Brain microvascular endothelial cell (primary cell): ENCODE data around the gene AGBL4.

Experiments
- DNase-seq: peaks from one replicate; pipeline ENCODE4 v3.0.0-alpha.2; 2020
- H3K27ac ChIP-seq: fragments of 250-450 bp; sonication (Bioruptor Pico); 2 replicates; pipeline ENCODE4 v1.5.1; 2020; ENCODE audit warnings: mild to moderate bottlenecking, moderate library complexity
- H3K27me3 ChIP-seq: fragments of 250-450 bp; sonication (Bioruptor Pico); replicated peaks from 2 replicates; pipeline ENCODE4 v1.5.1; 2020; ENCODE audit warnings: mild to moderate bottlenecking
- H3K36me3 ChIP-seq: fragments of 250-450 bp; sonication (Bioruptor Pico); replicated peaks from 2 replicates; pipeline ENCODE4 v1.5.1; 2020; ENCODE audit warnings: mild to moderate bottlenecking
- H3K4me3 ChIP-seq: 2 replicates; pipeline ENCODE4 v1.5.1; 2011; ENCODE audit warnings: low read depth, mild to moderate bottlenecking, control low read depth, low read length, moderate library complexity
- CTCF ChIP-seq: IDR thresholded peaks from 2 replicates; pipeline ENCODE4 v1.5.1; 2011; ENCODE audit warnings: low read depth, mild to moderate bottlenecking, moderate library complexity, low read length, control low read depth, inconsistent platforms; ENCODE audit errors: missing control alignments
- in situ Hi-C: cut with HindIII; loops from 2 replicates; pipeline ENCODE4 v1.10.0; 2017; ENCODE audit warnings: low sequenced_read_pairs, low pct_ligation_motif_present

The AGBL4 gene

GRCh38 chr1:50023292-50024159 is at the start of gene AGBL4:
TSS of gene AGBL4 (minus strand) at chr1:50023954.
- no peak within 1 kb of the TSS for H3K27ac ChIP-seq
- H3K27me3 ChIP-seq = no peaks in the 10 kb centered on the region
- peak within 1 kb of the TSS; percentile 48 for H3K4me3 ChIP-seq
- in situ Hi-C loops = no loop called here
- no peak for TF ChIP-seq CTCF
- DNase-seq = no peak
- H3K36me3 ChIP-seq = no peaks in the 10 kb centered on the region

GRCh38 chr1:50066806-50067205 is 43.1 kb upstream of the AGBL4 start:
- Histone ChIP-seq H3K4me3 (no peak overlapping the region), H3K27ac (no peak overlapping the region), H3K36me3 (no peaks in the 10 kb centered on the region), H3K27me3 (no peaks in the 10 kb centered on the region)
- in situ Hi-C loops = no loop called here
- no peak for DNase-seq
- TF ChIP-seq CTCF = no peak

GRCh38 chr1:50060279-50060678 is 36.5 kb upstream of the AGBL4 start:
- no peak for TF ChIP-seq CTCF
- no peak for DNase-seq
- in situ Hi-C loops = no loop called here
- H3K27me3 ChIP-seq = no peaks in the 10 kb centered on the region
- no peaks in the 10 kb centered on the region for H3K36me3 ChIP-seq
- no peak overlapping the region for H3K27ac ChIP-seq
- no peak overlapping the region for H3K4me3 ChIP-seq

- TF ChIP-seq CTCF = no peak
- Histone ChIP-seq H3K27me3 (no peaks in the 10 kb centered on the region), H3K27ac (no peak overlapping the region), H3K4me3 (no peak overlapping the region), H3K36me3 (no peaks in the 10 kb centered on the region)
- in situ Hi-C loops = no loop called here
- DNase-seq = no peak
Measured at GRCh38 chr1:50048791-50049190, 25.0 kb upstream of the AGBL4 start.

- TF ChIP-seq CTCF = peak; percentile 33
- in situ Hi-C loops = no loop called here
- H3K27ac ChIP-seq = no peak overlapping the region
- DNase-seq = no peak
- H3K27me3 ChIP-seq = no peaks in the 10 kb centered on the region
- no peaks in the 10 kb centered on the region for H3K36me3 ChIP-seq
- H3K4me3 ChIP-seq = no peak overlapping the region
Measured at GRCh38 chr1:50047916-50048694, 24.4 kb upstream of the AGBL4 start.
